ENCODE results near the gene IFT20. TPM values are rescaled to one million over a fixed set of nuclear protein-coding genes. Genes with fewer than 3 reads are reported as not detected.
"Not testable (repeated sequence)": the region's sequence is repeated elsewhere in the genome, so short reads cannot be mapped to it uniquely, and the experiment has no call there.

IFT20 gene
- total RNA-seq, 1 experiment from 2014 or later: 57.4 TPM

DNA sequence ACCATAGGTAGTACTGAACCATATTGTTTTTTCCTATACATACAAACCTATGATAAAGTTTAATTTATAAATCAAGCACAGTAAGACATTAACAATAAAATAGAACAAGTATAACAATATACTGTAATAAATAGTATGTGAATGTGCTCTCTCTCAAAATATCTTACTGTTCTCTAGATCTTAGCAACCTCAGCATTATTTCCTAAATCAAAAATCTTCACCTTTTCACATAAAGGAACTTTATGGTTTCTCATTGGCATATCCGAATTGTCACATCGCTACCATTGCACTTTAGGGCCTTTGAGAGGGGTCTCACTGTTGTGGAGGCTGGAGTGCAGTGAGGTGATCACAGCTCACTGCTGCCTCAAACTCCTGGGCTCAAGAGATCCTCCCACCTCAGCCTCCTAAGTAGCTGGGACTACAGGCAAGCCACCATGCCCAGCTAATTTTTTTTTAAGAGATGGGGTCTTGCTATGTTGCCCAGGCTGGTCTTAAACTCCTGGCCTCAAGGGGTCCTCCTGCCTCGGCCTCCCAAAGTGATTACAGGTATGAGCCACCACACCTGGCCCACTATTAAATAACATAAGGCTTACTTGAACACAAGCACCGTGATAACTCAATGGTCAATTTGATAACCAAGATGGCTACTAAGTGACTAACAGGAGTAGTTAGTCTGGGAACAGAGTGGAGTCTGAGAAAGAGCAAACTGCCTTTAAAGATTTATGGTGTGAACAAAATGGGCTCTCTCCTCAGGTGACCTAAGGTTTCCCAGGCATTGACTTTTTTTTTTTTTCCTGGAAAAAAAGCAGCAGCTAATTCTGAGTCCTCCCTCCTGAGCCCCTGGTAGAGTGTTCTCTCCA, 19.2 kb downstream of the IFT20 start:
- DNase-seq (ENCODE audit: low read depth): no peak

DNA sequence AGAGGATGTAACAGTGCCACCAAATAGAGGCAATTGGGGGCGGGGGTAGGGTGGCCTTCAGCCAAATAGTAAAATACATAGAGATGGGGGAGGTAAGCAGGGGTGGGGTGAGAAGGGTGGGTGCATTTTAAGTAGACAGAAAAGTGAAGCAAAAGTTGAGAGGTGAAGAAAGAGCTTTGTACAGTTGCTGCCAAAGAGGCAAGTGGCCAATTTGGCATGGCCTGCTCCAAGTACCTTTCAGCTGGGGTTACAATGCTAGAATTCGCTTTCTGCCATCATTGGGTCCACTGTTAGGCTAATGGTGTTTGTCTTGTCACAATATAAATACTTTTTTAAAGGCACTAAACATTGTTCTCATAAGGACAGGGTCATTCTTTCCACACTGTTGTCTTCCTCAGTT, 21.4 kb downstream of the IFT20 start:
- DNase-seq (ENCODE audit: low read depth): no peak

DNA sequence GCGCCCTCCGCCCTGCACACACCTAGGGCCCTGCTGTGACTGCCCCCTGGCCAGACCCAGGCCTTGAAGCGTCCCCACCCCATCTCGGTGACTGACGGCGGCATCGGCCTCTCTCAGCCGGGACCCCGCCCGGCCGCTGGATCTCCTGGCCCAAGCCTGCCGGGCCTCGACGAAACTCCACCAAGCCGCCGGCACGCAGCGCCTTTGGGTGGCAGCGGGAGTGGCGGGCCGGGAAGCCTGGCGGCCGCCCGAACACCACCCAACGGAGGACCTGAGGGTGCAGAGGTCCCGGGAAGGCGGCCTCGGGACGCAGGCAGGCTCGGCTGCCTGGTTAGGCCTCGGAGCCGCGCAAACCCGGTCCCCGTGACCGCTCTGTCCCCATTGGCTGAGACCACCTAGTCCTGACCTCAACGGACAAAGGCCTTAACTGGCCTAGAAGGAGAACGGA, 28.3 kb downstream of the IFT20 start:
- DNase-seq (ENCODE audit: low read depth): no peak

DNA sequence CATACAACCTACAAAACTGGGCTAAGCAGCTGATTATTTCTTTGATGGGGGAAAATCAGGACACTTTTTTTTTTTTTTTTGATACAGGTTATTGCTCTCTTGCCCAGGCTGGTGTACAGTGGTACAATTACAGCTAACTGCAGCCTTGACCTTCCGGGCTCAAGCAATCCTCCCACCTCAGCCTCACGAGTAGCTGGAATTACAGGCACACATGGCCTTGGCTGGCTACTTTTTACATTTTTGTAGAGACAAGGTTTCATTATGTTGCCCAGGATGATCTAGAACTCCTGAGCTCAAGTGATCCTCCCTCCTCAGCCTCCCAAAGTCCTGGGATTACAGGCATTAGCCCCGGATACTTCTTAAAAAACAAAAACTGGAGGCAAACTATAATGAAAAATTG, 36.8 kb downstream of the IFT20 start:
- no peak for DNase-seq (ENCODE audit: low read depth)

DNA sequence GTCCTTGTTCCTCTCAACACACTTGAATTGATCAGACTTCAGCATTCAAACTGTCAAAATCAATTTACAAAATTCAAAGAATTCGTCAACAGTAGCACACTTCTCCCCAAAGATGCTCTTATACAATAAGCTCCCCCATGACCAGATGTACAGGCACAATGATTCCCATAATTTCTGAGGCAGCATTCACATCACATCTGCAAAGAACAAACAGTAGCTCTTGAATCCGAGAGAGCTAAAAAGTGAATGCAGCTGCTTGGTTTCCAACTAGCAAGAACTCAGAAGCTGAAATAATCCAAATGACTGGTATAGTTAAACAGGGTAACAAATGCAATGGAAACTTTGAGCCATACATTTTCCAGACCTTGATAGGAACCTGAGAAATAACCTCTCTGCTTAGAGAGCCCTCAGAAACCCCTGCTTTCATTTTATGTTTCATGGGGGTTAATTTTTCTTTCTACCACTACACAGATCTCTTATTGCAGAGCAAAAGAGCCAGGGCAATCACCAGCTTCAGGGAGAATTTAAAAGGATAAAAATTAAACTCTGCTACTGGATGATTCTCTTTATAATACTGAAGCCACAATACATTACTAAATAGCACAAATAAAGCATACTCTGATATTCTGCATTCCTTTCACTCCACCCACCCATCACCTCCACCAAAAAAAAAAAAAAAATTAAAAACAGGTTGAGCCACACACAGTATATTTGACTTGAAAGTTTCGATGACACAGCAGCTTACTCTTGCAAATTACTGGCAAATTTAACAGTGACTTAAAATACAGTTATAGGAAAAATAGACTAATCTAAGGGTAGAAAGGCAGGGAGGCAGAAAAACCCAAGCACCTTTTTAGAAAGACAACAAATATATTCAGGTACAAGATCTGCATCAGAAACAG, 39.3 kb downstream of the IFT20 start:
- no peak for DNase-seq (ENCODE audit: low read depth)

DNA sequence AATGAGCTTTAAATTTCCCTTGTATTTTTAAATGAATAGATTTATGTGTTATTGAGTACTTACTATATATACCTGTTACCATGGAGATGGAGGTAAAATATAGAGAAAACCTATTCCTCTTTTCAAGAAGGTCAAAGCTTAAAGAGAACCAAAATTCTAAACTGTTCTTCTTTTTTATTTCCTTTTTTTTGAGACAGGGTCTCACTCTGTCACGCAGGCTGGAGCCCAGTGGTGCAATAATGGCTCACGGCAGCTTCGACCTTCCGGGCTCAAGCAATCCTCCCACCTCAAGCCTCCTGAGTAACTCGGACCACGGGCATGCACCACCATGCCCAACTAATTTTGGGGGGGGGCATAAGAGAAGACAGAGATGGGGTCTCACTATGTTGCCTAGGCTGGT, 41.3 kb downstream of the IFT20 start:
- DNase-seq (ENCODE audit: low read depth): no peak

DNA sequence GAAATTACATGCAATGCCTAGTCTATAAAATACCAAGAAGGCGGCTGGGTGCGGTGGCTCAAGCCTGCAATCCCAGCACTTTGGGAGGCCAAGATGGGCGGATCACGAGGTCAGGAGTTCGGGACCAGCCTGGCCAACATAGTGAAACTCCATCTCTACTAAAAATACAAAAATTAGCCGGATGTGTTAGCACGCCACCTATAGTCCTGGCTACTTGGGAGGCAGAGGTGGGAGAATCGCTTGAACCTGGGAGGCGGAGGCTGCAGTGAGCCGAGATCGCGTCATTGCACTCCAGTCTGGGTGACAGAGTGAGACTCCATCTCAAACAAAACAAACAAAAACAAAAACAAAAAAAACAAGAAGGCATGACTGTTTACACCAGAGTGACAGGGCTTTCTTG, 42.4 kb downstream of the IFT20 start:
- DNase-seq (ENCODE audit: low read depth): not testable (repeated sequence)

DNA sequence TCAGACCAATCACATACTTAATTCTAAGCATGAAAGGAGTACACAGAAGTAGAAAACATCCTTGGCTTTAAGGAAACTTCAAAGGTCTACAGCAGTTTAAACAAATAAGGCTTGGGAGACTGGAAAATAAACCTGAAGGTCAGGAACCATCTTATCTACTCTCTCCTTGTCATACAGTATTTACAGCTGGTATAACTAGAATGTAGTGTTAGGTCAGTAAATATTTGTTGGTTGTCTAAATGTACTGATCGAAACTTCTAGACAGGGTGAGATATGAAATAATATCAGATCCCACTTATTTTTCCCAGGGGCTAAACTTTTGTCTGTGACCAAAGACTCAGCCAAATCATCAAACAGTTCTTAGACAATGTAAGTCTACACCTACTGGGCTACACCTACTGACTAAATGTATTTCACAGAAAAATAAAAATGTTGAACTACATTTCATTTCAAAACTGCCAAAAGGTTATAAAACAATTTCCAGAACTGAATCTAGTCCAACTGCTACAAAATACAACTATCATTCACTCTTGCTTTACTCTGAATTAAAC, 43.4 kb downstream of the IFT20 start:
- DNase-seq (ENCODE audit: low read depth): no peak

DNA sequence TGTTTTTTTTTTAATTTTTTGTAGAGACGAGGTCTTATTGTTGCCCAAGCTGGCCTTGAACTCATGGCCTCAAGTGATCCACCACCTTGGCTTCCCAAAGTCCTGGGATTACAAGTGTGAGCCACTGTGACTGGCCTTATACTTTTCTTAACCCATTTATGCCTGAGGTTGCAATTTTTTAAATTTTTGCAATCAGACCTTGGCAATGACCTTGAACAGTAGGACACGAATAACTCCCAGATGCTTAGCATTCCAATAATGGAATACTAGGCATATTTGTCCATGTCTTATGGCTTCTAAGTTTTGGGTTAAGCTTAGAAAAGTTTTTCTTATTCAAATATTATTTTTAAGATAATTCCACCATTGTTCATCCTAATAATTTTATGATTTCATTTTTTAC, 44.6 kb downstream of the IFT20 start:
- DNase-seq (ENCODE audit: low read depth): no peak

DNA sequence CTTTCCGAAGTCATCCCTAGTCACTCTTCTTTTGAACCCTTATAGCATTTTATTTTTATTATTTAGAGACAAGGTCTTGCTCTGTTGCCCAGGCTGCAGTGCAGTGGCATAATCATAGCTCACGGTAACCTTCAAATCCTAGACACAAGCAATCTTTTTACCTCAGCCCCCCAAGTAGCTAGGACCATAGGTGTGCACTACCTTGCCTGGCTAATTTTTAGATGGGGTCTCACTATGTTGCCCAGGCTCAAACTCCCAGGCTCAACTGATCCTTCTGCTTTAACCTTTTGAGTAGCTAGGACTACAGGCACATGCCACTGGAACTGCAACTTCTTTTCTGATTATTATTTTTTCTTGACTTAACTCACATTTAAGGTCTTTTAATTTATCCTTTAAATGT, 49.3 kb downstream of the IFT20 start:
- DNase-seq (ENCODE audit: low read depth): no peak

DNA sequence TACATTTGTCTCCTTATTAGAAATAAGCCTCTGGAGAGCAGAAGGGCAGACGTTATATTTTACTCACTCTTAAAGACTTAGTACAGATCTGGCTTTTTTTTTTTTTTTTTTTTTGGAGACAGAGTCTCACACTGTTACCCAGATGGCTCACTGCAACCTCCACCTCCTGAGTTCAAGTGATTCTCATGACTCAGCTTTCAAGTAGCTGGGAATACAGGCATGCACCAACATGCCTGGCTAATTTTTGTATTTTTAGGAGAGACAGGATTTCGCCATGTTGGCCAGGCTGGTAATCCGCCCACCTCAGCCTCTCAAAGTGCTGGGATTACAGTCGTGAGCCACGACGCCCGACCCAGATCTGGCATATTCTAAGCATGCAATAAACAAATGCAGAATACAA, 52.7 kb downstream of the IFT20 start:
- DNase-seq (ENCODE audit: low read depth): peak; percentile 76

DNA sequence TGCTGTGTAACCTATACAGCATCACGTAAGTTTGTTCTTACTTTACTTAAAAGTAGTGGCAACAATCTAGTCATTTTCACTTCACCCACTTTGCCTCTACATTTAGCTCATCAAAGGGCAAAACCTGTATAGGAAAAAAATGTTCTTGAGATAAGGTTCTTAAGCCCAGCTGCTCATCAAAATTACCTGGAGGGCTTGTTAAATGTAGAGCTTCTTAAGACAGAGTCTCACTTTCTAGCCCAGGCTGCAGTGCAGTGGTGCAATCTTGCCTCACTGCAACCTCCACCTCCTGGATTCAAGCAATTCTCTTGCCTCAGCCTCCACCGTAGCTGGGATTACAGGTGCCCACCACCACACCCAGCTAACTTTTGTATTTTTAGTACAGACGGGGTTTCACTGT, 54.4 kb downstream of the IFT20 start:
- DNase-seq (ENCODE audit: low read depth): no peak

DNA sequence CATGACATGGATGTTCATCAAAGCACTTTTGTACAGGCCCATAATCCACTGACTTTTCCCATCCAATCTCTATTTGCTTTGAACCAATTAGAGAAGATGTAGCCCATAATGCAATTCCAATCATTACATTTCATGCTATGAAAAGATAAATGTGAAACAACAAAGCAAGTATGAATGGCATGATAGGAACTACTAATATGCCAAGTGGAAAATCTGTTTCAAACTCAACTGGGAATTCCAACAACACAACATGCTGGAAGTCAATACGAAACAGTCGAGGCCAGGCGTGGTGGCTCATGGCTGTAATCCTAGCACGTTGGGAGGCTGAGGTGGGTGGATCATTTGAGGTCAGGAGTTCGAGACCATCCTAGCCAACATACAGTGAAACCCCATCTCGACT, 55.9 kb downstream of the IFT20 start:
- no peak for DNase-seq (ENCODE audit: low read depth)

Other genes with a start within 250 kb of the IFT20 start
- gene TMEM97, start 16.3 kb downstream of the IFT20 start, total RNA-seq (2014; rRNA removed; shearing (Covaris generic)): 42.2 and 45.9 TPM in 2 replicates
- 31.2 and 49.4 TPM in 2 replicates for gene TNFAIP1, start 289 bp upstream of the IFT20 start, total RNA-seq (2014; rRNA removed; shearing (Covaris generic))
- 124 and 132 TPM in 2 replicates for gene POLDIP2, start 22.1 kb upstream of the IFT20 start, total RNA-seq (2014; rRNA removed; shearing (Covaris generic))
- not detected in 2 replicates for gene SEBOX, start 29.7 kb upstream of the IFT20 start, total RNA-seq (2014; rRNA removed; shearing (Covaris generic))
- gene VTN, start 34.8 kb upstream of the IFT20 start, total RNA-seq (2014; rRNA removed; shearing (Covaris generic)): not detected in 2 replicates
- gene SARM1, start 36.2 kb upstream of the IFT20 start, total RNA-seq (2014; rRNA removed; shearing (Covaris generic)): 3.5 and 3.7 TPM in 2 replicates
- gene SLC46A1, start 70.7 kb upstream of the IFT20 start, total RNA-seq (2014; rRNA removed; shearing (Covaris generic)): 4.6 and 6.1 TPM in 2 replicates
- gene SLC13A2, start 138.2 kb upstream of the IFT20 start, total RNA-seq (2014; rRNA removed; shearing (Covaris generic)): not detected in 2 replicates
- not detected in 2 replicates for gene FOXN1, start 170.9 kb upstream of the IFT20 start, total RNA-seq (2014; rRNA removed; shearing (Covaris generic))
- 17.8 and 25.4 TPM in 2 replicates for gene UNC119, start 217.2 kb upstream of the IFT20 start, total RNA-seq (2014; rRNA removed; shearing (Covaris generic))
- gene PIGS, start 236.1 kb upstream of the IFT20 start, total RNA-seq (2014; rRNA removed; shearing (Covaris generic)): 44.9 and 49.1 TPM in 2 replicates
- 1.3 and 2.4 TPM in 2 replicates for gene ALDOC, start 241.4 kb upstream of the IFT20 start, total RNA-seq (2014; rRNA removed; shearing (Covaris generic))